Stimulated activated naive CD4-positive, alpha-beta T cell treated with Interleukin-2 at 50 U/mL for 16 hours (primary cell): ENCODE measurements around the gene NTF3.

Experiments used
- DNase-seq: peaks from one replicate; lab custom pipeline; 2025; lab: John Stamatoyannopoulos, UW

NTF3 gene

GRCh38 chr12:5489017-5489416 lies 57.1 kb downstream of the NTF3 start:
- no peak for DNase-seq

- no peak for DNase-seq
These were observed 58.0 kb downstream of the NTF3 start for GRCh38 chr12:5489760-5490406.

DNA sequence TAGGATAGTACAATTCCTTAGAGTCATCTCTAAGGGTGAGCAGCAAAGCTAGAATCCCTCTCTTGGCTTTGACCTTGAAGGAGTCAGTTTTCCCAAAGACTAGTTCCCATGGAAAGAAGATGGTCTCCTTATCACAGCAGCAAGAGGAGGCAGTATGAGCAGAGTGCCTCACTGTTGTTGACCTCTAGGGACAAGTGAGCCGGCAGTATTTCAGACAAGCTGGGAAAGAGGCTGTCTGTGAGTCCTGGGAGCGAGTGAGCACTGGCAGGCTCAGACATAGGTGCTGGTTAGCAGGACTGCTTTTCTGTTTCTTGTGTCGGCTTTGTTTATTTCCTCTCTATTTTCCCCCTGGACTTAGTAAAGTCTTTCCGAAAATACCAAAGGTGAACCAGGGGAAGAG lies 60.7 kb downstream of the NTF3 start:
- DNase-seq, result no peak

GRCh38 chr12:5493018-5493417 lies 61.1 kb downstream of the NTF3 start:
- no peak for DNase-seq

- no peak for DNase-seq
These were observed 62.4 kb downstream of the NTF3 start for GRCh38 chr12:5494343-5494742.

DNA sequence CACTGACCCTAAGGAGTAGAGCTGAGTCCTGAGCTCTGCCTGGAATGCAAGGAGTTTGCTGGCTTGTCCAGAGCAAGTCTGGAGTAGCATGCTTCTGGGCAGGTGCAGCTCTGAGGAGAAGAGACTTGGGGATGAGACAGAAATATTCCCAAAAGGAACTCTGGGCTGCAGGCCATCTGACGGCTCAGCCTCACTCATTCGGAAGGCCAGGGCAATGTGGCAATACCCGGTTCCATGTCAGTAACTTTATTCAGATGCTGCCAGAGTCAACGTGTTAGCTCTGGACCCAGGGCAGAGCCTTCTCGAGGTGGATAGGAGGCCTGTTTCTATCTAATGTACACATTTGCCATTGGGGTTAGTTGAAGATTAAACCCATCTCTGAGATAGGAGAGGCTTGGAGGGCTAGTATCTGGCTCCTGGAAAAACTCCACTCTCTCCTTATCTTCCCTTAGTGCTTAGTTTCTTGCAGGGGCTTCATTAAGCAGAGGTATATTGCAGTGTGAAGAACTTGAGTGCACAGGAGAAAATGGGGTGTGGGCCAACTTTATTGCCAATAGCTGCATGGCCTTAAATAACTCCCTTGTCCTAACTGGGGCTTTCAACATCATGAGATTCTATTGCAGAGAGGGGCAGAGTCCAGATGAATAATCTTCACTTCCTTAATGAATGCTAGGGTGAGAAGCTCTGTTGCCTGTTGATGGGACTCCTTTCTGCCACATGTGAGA lies 65.6 kb downstream of the NTF3 start:
- DNase-seq, result no peak

DNA sequence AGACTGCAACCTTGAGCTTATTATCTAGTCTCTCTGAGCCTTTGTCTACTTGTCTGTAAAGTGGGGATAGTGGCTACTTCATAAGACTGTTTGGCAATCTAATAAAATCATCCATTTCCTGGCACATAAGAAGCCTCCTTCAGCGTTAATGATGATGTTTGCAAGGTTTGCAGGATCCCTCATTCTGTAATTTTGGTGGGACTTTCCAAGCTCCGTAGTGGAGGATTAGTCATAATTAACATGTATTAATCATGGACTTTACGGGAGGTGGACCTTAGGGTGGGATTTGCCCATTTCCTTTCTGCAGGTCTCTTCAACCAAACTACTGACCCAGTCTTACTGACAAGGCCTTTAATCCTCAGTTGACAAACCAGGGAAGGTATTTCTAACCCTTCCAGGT lies 66.2 kb downstream of the NTF3 start:
- DNase-seq, result no peak

DNA sequence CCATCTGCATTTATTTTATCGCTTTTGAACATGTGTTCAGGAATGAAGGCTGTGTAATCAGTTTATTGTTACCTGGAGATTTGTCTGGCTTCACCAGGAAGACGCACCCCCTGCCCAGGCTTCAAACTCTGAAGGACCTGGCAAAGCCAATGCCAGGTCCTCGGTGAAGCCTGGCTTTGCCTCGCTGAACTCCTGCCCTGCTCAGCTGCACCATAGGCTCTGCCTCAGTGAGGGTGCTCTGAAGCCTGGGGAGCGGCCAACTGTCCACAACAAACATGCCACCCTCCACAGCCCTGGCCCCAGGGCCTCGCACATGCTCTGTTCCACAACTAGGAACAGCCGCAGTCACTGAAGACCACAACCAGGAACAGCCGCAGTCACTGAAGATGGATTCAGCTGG lies 66.9 kb downstream of the NTF3 start:
- no peak for DNase-seq

GRCh38 chr12:5499566-5500330 lies 67.8 kb downstream of the NTF3 start:
- DNase-seq, result no peak

DNA sequence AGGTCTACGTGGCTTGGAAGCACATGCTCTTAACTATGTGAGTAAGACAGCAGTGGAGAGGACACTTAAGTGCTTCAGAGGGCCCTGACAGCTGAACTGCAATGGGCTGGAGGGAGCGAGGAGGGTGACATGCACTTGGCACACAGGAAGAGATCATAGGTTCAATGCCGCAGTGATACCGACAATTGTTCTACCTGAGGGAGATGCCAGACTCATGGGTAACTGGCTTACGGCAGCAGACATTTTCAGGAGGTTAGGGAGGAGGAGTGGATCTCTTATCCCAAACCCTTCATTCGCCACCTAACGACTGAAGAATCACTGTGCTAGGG lies 68.4 kb downstream of the NTF3 start:
- no peak for DNase-seq

DNA sequence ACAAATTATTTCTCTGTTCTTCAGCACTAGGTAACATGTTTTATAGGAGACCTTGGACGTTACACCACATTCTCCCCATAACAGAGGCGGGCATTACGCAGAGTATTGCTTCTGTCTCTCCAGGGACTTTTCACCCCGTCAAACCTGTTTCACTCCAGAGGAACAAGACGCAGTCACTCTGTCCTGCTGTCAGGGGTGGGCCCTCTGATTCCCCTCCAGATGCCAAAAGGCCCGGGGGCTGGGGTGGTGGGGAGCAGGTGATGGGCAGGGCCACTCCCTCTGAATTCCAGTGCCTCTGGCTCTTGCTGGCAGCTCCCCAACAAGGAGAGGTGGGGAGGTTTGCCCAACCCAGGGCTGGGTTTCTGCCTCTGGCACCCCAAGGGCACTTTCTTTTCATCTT lies 71.9 kb downstream of the NTF3 start:
- no peak for DNase-seq

DNA sequence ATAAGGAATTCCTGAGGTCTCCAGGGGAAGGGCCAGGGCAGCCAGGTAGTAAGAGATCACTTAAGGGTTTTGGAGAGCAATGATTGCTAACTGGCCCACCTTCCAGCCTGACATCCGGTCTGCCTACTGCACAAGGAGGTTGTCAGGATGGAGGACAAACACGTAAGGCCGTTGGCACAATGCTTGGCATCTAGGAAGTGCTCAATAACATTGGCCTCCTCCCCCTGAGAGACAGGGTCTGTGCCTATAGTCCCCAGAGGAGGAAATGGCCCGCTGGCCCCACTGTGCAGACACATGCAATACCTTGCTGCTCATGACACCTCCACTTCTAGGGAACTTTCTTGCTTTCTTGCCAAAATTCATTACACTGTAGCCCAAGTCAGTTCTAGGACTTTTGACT lies 73.2 kb downstream of the NTF3 start:
- no peak for DNase-seq

DNA sequence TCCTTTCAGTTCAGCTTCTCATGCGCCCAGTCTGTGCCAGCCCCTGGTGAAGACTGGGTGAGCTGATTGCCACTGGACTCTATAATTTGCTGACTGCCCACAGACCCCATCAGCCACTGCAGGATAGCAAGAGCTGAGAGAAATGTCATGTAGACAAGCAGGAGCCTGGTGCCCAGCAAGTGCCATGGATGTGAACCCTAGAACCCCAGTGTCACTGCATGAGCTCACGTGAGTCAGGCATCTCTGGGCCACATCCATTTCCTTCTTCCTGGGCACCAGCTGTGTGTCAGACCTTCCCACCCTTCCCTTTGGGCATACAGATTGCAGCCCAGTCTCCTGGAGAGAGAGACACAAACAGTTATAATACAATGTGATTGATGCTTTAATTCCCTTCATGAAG lies 73.8 kb downstream of the NTF3 start:
- no peak for DNase-seq

- no peak for DNase-seq
These were observed 74.4 kb downstream of the NTF3 start for GRCh38 chr12:5506295-5506694.

GRCh38 chr12:5506821-5507231 lies 74.9 kb downstream of the NTF3 start:
- no peak for DNase-seq

GRCh38 chr12:5507401-5507935 lies 75.6 kb downstream of the NTF3 start:
- no peak for DNase-seq

- DNase-seq, result no peak
These were observed 76.0 kb downstream of the NTF3 start for GRCh38 chr12:5507944-5508343.

GRCh38 chr12:5509102-5509501 lies 77.2 kb downstream of the NTF3 start:
- no peak for DNase-seq

- DNase-seq, result no peak
These were observed 77.6 kb downstream of the NTF3 start for GRCh38 chr12:5509557-5509956.

- no peak for DNase-seq
These were observed 78.4 kb downstream of the NTF3 start for GRCh38 chr12:5510251-5510805.

- DNase-seq, result no peak
These were observed 79.3 kb downstream of the NTF3 start for GRCh38 chr12:5511256-5511643.

GRCh38 chr12:5511644-5512600 lies 80.0 kb downstream of the NTF3 start:
- no peak for DNase-seq
